NCI-H146 treated with DMSO at 0.1 percent for 48 hours (cell line): ENCODE data around the gene CLK3.
A peak's percentile ranks its signal among the peaks of the same experiment; 100 is the strongest.
"Not testable (repeated sequence)": the region's sequence is repeated elsewhere in the genome, so short reads cannot be mapped to it uniquely, and the experiment has no call there.

Experiments
- DNase-seq: peaks from one replicate; lab custom pipeline; 2025; ENCODE audit not compliant: unreplicated experiment; lab: John Stamatoyannopoulos, UW

The CLK3 gene

DNA sequence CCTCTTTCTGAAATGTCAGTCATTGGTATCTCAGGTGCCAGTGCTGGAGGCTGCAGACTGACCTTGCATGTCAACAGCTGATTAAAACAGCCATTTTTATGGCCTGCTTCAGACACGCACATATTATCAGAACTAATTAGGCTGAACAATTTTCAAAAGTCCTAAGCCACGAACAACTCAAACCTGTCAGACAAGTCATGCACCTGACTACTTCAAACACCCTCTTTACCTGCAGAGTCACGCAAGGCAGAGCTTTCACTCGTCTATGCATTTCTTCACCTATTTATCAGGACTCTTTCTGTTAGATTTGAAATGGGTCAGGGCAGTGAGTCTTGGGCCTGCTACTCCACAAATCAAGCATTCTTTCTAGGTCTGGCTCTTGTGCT is 26.7 kb downstream of the CLK3 start:
- DNase-seq = no peak

DNA sequence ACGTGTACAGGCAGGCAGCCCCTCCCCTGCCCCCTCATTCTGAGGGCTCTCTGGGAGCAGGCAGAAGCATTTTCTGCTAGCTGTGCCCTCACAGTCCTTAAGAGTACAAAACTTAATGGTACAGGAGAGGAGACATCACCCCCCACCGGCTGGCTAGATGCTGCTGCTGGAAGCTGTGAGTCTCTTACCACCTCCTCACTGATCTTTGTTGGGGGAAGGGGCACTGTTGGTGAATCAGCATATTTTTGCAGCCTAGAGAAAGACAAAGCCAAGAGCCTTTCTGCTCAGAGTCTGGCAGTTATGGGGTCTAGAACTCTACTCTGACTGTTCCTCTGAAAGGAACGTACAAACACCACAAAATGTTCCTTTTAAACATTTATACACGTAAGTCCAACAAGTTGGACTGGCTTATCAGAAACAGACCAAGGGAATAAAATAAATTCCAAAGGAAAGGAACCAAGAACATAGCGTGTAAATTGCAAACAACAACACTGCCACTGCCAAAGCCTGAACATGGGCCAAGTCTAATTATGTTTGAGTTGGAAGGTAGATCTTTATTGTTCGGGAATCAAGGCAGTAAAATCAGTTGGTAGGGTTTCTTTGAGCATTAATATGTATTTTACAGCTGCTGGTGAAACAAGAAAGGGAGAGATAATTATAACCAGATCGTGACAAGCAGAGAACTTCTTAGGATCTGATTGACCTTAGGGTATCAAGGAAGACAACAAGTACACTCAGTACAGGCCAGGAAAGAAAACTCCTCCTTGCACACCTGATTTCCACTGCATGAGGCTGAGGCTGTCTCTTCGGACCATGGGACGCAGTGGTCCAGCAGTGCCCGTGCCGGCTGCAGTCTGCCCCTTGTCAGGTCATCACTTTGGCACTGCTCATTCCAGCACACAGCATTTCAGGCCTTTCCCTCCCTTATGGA is 27.4 kb downstream of the CLK3 start:
- DNase-seq = no peak

DNA sequence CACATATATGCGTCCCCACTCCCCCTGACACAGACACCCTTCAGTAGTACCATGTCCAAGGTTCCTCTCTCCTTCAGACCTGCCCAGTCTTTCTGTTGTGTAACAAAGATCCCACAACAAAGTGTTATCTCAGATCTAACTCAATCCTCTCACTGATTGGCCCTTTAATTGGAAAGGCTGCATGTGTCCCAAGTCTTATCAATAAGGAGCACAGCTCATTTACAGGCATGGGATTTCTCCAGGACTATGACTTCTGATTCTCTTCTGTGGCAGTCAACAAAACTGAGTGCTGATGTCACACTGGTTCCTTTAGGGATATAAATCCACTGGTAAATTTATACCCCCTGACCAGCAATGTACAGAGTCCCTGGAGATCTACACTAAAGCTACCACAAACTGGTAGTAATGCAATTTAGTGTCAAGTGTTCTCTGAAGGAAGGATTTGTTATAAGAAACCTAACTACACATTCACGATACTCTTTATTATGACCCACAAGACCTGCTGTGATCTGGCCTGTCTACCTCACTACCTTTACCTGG is 28.1 kb downstream of the CLK3 start:
- no peak for DNase-seq

DNA sequence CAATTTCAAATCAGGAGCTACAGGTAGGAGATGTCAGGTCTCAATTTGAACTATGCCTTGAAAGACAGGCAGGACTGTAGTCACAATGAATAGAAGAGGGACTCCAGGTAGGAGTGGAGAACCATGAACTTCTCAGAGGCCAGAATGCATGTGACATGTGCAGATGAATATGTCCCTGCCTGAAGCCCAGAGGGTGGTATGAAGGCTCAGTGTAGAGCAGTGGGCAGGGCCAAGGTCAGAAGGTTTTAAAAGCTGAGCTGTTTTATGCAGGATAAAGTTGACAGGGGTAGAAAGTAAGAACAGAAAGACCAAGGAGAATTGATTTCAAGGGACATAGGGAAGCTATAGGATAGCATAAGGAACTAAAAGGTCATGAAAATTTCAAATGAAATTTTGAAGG is 30.8 kb downstream of the CLK3 start:
- no peak for DNase-seq

DNA sequence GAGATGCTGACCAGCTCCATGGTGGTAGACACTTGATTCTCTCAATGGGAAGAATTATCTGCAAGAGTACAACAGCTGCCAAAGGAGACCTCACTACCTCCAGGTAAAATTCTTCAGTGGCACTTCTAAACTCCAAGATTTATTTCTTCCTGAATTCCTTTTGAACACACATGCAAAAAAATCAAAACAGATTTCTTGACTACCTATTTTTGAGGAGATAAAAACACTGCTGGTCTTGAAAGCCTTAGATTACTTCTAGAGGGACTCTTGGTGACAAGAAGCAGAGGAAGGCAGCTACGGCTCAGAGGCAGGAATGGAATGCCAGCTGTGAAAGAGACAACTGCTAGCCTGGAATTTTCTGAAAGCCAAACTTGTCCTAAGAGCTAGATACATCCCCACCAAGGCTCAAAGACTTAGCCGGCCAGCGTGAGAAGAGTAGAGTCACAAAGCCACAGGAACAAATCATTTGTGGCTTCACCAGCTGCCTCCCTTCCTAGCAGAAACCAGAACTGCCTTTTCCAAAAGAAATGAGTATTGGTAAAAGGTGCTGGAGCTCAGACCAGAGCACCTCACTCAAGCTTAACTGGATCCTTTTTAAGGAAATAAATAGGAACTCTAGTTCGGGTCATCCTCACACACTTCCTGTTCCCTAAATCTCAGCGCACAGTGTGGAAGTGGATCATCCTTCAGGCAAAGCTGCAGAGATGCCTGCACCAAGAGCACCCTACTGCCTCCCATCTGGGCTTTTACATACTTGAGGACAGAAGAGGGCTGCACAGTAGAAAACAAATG is 32.6 kb downstream of the CLK3 start:
- no peak for DNase-seq

DNA sequence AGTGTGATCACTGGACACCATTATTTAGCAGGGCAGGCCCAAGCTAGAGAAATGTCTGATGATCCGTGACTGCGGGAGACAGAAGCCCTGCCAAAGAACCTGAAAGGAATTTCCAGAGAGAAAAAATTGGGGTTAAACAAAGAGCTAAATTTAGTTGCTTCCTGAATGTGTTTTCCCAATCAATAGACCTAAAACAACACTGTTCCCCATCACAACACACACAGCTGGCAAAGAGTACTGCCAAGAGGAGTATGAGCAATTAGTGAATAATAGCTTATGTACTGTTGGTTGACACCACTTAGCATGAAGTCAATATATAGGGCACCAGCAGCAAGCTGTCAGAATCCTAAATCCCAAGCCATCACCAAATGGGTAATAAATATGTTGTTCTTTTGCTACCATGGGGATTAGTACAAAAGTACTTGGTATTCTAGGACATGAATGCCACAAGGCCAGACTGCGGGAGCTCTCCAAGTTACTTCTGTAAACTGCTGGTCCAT is 35.7 kb downstream of the CLK3 start:
- DNase-seq = peak; percentile 94

DNA sequence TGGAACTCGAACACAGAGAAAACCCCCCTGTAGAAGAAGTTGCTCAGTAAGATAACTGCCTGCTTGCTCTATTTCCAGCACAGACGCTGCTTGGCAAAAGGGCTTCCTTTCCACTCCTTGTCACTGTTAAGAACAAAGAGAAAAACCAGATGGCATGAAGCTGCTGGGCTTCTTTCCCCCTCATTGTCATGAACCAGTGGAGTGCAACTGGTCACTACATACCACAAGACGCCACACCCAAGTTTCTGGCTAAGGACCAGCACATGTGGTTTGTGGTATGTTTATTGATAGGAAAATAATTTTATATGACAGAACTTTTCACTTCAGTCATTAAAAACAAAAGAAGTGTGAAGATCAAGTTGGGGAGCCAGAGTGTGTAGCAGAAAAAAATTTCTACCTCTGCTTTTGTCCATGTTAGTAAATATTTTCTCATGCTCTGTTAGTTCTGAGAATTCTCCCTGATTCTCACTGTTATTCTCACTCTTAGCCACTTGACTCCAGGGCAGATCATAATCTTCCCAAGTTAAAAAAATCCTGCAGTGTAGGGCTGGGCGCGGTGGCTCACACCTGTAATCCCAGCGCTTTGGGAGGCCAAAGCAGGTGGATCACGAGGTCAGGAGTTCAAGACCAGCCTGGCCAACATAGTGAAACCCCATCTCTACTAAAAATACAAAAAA is 37.9 kb downstream of the CLK3 start:
- DNase-seq = no peak

DNA sequence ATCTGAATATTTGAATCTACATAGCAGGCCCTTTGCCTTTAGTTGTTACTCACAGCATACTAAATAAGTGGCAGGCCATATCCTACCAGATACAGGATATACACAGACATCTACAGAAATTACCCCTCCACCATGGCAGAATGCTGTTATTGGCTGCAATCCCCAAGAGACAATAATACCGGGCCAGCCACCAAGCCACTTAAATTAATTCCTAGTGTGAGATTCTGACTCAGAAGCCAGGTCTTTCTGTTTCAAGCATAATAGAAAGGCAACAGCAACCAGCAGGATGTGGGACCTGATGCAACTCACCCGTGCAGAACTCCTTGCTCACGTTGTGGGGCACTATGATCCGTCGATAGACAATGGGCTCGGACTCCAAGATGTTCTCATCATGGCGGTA is 39.8 kb downstream of the CLK3 start:
- no peak for DNase-seq

DNA sequence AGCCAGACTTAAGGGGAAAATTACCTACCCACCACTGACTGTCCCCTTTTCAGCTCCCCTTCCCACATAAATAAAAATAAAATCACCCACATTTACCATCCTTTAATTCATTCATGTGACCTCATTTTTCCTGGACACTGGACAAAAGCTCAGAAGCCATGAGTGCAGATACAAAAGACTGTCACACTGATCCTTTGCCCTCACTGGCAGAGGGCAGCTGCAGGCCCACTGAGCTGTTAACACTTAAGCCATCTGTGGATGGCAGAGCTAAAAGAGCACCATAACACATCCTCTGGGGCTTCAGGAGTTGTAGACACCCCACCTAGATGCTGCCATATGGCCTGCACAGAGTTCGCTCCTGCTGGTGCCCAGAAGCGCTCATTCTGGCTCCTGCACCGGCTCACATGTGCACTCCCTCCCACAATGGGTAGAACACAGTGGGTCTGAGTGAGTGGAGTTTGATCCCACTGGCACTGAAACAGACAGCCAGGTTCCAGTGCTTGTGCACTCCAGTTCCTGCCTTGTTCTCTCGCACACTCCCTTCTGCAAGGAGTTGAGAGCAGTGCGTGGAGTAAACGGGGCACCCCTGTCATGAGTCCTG is 41.4 kb downstream of the CLK3 start:
- DNase-seq = no peak

DNA sequence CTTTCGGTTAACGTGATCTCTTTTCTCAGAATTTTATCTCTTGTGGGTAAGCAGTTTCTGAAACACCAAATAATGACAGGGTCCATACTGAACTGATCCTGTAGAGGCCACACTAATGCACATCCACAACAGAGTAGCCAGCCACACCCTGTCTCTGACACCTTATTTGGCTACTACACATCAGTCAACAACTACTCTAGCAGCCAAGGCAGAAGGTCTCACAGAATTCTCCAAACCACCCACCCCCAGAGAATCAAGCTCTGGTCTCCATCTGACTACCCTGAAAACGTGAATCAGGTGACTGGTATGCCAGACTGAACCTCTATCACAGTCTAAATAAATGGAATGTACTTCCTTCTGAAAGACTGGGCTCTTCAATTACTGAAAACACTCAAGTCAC is 42.2 kb downstream of the CLK3 start:
- DNase-seq = no peak

DNA sequence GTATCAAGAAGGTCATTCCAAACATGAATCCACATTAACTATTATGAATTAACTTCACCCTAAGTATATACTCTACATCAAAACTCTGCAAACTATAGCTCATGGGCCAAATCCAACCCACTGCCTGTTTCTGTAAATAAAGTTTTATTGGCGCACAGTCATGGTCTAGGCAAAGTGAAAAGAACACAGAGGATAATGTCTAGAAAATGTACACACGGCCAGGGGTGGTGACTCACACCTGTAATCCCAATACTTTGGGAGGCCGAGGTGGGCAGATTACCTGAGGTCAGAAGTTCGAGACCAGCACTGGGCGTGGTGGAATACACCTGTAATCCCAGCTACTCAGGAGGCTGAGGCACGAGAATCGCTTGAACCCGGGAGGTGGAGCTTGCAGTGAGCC is 45.6 kb downstream of the CLK3 start:
- not testable (repeated sequence) for DNase-seq

DNA sequence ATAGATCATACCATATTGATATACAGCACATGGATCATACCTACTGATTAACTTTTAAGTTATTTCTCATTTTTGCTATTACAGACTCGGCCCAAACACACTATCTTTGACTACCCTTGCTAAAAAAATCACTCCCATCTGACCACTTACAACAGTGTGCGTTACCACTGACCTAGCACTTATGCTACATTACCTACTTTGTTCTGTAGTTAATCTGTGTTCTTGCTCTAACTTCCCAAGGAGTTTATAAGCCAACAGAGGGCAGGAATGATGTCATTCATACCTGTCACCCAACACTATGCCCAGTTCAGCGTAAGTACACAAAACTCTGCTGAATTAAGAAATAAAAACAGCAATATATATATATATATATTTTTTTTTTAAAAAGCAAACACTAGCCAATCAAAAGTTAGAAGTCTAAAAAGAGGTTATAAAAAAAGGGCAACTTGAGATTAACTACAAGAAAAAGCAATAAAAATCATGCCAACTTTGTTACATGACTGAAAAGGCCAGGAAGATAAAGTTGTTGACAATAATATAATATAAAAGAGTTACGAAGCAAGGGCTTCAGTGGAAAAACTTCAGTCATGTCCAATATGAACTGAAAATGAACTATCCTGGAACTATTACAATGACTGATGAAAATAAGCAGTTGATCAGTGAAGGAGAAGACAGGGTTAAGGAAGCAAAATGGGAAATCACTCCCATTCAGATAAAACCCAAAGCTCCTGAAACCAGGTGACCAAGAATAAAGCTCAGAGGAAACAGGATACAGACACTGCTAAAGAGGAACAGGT is 46.6 kb downstream of the CLK3 start:
- no peak for DNase-seq

DNA sequence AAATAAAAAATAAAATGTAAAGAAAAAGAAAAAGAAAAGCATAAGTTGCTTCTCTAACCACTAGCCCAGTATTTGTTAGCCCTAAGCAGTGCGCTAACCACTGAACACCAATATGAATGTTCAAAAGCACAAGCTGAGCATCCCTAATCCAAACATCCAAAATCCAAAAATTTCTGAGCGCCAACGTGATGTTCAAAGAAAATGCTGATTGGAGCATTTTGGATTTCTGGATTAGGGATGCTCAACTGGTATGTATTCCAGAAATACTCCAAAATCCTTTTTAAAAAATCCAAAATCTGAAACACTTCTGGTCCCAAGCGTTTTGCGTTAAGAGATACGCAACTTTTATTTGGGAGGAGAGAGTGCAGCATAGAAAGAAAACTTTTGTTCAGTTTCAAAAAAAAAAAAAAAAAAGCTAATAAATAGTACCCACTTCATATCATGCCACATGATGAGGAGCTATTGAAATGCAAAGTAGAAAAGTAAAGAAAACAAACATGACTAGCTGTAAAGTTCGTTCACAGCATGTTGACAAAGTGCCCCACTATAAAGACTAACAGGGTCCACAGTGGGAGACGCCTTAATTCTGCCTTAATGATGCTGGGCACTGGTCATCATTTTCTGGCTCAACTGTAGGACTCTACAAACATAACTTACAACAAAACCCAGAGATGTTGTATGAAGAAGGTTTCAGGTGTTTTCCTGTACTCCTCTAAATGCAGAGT is 47.8 kb downstream of the CLK3 start:
- no peak for DNase-seq

DNA sequence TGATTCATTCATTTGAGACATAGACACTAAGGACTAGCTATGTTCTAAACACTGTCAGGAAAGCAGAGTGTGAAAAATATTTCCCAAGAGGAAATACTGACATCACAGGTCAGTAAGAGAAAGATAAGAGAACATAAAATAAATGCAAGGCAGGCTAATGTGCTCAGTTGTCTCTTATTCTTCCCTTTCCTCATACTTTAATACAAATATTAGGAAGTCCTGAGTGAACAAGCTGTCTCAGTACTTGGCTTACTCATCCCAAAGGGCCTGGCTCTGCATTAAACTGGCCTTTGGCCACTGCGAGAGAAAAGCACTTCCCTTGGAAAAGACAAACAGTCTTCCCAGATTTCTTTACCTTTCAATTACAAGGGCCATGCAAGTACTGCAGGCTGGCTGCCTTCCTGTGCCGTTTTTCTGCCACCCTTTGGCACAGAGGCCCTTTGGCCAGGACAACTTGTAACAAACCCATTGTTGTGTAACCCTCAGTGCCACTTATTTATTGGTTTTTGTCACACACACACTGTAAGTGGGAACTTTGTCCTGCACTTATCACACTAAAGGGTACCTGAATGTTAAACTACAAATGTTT is 48.5 kb downstream of the CLK3 start:
- DNase-seq = no peak

DNA sequence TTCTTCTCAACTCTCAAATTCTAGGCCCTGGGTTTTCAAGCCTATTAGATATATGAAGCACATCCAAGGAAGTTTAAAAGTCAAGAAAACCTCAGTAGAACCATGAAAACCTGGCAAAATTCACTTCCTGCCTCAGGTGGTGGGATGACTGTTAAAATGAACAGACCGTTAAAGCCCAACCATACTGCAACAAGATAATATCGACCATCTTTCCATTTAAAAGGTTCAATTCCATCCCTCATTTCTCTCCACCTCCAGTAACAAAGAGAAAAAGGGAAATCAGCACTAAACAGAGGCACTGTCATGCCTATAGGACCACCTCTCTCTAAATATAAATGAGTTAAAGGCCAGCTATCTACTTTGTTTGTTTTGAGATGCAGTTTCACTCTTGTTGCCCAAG is 49.0 kb downstream of the CLK3 start:
- no peak for DNase-seq

DNA sequence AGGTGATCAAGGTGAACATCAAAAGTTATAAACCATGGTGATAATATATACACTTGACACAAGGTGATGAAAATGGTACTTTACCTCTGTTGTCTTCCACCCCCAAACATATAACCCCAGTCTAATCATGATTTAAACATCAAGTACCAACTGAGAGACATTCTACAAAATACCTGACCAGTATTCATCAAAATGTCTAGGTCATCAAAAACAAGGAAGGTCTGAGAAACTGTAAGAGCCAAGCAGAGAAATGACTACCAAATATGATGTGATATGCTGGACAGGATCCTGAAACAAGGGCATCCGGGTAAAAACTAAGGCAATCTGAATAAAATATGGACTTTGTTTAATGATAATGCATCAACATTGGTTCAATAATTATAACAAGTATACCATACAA is 52.3 kb downstream of the CLK3 start:
- DNase-seq = no peak

DNA sequence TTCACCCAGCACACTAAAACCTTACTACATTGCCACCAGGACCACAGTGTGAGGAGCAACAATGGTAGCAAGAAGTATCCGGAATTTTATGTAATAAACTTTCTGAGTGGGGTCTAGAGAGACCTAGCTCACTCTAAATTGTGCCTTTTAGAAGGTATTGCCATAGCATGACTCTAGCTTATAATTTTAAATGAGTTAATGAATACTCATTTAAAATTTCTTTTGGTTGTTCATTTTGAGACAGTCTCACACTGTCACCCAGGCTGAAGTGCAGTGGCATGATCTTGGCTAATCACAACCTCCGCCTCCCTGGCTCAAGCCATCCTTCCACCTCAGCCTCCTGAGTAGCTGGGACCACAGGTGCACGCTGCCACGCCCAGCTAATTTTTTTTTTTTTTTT is 54.0 kb downstream of the CLK3 start:
- no peak for DNase-seq

DNA sequence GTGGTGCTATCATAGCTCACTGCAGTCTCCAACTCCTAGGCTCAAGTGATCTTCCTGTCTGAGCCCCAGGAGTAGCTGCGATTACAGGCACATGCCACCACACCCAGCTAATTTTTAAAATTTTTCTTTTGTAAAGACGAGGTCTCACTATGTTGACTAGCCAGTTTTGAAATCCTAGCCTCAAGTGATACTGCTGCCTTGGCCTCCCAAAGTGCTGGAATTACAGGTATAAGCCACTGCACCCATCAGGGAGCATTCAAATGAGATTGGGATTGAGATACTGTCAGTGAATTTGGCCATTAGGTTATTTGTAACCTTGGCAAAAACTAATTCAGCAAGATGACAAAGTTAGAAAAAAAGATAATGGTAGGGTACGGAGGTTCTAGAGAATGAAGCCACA is 58.5 kb downstream of the CLK3 start:
- no peak for DNase-seq

DNA sequence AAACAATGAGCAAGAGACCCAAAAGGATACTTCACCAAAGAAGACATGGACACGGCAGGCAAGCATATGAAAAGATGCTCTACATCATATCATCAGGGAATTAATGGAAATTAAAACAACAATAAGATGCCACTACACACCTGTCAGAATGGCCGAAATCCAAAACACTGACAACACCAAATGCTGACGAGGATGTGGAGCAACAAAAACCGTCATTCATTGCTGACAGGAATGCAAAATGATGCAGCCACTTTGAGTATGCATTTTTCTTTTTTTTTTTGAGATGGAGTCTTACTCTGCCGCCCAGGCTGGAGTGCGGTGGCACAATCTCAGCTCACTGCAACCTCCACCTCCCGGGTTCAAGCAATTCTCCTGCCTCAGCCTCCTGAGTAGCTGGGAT is 61.2 kb downstream of the CLK3 start:
- no peak for DNase-seq
